Measurements from ENCODE around the gene MGAT2.

DNA sequence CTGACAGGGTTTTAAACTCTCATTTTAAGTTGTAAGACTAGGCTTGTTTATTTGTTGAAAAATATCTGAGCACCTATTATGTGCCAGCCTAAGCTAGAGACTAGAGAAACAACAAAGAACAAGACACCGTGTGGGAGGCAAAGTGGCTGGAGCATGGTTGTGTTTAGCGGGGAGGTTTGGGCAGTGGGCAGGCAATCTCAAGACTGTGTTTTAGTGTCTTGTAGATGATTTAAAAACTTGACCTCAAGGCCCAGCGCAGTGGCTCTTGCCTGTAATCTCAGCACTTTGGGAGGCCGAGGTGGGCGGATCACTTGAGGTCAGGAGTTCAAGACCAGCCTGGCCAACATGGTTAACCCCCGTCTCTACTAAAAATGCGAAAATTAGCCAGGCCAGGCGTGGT, 7.9 kb upstream of the MGAT2 start:
- TF ChIP-seq, protein P1, sequence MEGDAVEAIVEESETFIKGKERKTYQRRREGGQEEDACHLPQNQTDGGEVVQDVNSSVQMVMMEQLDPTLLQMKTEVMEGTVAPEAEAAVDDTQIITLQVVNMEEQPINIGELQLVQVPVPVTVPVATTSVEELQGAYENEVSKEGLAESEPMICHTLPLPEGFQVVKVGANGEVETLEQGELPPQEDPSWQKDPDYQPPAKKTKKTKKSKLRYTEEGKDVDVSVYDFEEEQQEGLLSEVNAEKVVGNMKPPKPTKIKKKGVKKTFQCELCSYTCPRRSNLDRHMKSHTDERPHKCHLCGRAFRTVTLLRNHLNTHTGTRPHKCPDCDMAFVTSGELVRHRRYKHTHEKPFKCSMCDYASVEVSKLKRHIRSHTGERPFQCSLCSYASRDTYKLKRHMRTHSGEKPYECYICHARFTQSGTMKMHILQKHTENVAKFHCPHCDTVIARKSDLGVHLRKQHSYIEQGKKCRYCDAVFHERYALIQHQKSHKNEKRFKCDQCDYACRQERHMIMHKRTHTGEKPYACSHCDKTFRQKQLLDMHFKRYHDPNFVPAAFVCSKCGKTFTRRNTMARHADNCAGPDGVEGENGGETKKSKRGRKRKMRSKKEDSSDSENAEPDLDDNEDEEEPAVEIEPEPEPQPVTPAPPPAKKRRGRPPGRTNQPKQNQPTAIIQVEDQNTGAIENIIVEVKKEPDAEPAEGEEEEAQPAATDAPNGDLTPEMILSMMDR (IDR thresholded peaks at IDR 0.05), result no peak
- TF ChIP-seq EZH2phosphoT487 (IDR thresholded peaks at IDR 0.05), result no peak
